HG03558 (cell line): ENCODE results near the gene FAM174B.
A peak's percentile ranks its signal among the peaks of the same experiment; 100 is the strongest.

Experiments
- ATAC-seq: cut with Tn5 transposase; IDR thresholded peaks from one replicate; pipeline ENCODE4 v1.9.1; 2021; ENCODE audit warnings: moderate number of reproducible peaks; ENCODE audit not compliant: unreplicated experiment; ENCODE audit errors: extremely low read depth

The FAM174B gene

DNA sequence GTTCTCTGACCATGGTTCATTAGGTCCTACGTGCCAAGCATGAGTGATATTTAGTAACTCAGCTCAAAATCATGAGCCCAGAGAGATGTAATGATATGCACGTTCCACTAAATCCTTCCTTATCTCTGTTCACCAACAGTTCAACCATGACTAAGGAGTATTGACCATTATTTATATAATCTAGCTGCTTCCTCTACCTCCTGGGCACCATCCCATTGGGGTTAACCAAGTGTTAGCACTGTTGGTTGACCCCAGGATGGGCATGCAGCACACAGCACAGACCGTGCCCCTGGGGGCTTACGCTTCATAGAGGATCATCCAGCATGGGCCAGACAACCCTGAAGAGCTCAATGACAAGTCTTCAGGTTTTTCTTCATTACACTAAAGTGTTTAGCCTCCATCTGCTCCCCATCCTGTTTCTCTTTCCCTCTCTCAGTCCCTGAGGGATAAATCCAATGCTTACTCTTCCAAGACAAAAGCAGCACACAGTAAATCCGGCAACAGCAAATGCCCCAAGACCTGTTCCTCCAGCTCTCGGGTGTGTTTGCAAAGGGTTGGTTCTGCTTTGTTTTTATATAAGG lies 10.4 kb downstream of the FAM174B start:
- no peak for ATAC-seq

DNA sequence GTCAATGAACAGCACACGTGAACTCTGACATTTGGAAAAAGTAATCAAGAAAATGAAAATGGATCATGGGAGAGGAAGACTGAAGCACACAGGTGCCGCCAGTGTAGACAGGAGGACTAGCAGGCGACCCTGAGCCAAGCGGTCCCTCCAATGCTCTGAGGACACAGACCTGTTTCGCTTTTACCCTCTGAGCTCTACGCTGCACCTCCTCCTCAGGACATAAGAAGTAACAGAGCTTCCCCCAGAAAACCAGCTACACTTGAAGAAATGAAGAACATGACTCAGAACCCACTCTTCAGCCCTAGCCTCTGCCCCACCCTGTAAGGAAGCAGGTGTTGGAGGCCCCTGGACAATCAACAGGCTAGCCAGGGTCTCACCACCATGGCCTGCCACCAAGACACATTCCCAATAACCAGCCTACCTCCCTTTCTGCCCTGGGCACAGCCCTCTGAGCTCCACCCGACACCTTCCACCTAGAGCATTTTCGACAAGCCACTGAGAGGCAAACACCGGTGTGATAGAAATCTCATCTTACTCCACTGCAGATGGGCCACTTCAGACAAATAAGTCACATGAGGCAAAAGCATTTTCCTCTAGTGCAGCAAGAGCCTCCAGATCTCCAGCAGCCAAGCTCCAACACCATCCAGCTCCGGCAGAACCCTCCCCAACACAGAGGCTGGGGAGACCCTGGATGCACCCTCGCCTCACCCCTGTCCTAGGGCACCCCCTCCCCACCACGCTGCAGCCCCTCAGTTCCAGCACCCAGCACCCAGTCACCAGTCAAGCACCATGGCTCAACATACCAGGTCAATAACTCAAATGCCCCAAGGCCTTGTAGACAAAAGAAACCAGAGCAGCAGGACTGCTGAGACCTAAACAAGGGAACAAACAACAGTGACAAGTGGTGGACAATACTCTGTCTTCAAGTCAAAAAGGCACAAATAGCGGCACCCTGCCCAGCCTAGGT lies 11.4 kb downstream of the FAM174B start:
- ATAC-seq: no peak

DNA sequence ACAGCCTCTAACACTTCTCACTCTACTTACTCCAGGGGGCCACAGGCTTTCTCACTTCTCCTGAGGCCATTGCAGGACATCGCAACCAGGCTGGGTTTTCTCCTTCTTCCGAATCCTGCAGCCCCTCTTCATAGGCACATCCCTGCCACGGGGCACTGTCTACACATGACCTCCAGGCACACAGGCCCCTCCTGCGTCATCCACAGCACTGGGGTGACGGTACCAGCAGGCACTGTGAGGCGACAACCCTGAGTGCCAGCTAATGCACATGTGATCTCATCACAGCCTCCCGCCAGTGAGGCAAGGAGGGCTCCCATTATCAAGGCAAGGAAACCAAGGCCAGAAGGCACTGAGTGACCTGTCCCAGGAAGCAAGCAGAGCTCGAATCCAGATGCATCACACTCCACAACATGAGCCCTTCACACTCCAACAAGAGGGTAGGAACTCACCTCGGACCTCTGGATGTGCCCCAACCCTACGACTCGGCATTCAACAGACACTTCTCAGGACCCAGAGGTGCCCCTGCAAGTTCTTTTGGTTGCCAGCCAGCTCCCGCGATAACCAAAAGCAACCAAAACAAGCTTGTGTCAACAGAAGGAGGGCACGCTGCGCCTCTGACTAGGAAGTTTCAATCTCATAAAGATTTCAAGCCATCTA lies 16.7 kb downstream of the FAM174B start:
- no peak for ATAC-seq

DNA sequence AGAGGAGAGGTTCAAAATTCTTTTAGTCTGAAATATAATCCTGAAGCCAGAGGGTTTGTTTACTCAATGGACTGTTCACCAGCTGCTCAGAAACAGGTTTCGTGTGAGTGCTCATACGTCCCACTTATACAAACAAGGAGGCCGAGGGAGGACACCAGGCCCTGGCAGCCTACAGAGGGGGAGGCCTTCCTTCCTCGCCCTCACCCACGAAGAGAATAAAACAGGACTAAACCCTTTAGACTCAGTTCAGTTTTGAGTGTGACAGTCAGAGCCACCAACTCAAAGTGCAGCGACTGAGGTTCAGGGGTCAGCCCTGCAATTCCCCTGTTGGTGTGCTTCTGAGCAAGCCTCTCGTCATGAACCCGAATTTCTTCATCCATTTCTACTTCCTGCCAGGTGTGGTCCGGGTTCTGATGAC lies 17.3 kb downstream of the FAM174B start:
- ATAC-seq: no peak

DNA sequence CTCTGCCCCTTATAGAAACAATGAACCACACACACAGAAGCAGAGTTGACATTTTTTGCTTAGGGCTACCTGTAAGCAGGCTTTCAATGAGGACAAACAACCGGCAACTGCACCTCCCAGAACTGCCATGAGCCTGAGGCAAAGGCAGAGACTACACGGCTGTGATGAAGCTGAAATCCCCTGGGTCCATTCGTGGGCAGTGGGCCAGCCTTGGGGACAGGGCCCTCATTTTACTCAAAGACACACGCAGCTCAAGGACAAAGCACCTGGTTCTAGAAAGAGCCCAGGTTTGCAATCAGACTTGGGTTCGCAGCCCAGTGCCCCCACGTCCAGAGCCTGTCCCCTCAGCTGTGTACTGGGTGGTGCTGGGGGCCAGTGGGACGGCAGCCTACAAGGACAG lies 17.9 kb downstream of the FAM174B start:
- no peak for ATAC-seq

DNA sequence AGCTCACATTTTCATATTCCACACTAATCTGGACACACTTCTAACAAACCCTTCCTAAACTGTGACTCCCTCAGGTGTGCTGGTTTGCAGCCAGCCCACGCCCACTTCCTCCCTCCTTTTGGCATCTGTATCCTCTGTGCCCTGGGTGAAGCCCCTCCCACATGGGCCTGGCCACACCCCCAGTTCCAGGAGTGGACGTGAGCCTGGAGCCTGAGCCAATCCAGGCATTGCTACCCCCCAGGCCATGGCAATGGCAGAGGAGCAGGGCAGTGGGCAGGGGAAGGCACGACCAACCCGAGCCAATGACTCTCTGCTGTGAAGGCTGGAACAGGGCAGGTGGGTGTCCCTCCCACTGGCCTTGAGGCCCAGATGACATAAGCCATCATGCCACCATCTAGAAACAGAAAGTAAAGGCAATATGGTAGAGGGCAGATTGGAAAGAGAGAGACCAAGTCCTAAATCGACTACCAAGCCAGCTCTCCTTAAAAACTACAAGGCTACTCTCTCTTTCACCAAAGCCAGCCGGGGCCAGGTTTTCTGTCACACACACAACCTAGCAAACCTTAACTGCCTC lies 18.6 kb downstream of the FAM174B start:
- no peak for ATAC-seq

DNA sequence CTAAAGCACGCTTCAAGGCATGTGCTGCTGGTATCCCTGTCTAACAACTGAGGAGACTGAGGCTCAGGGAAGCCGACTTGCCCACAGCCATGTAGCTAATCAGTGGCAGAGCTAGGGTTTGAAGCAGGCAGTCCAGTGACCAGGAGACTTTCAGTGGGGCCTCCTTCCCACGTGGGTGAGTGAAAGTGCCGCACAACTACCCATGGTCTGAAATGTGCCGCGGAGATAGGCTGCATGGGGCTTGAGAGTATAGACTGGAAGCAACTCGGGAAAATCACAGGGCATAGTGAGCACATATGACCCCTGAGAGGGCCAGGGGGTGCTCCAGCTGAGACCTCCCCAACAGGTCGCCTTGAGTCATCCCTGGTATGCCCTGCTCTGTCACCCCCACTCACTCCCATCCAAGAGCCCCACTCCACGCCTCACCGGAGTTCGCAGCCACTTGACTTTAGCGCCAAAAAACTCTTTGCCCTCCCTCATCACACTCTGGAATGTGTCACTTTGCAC lies 19.1 kb downstream of the FAM174B start:
- no peak for ATAC-seq

DNA sequence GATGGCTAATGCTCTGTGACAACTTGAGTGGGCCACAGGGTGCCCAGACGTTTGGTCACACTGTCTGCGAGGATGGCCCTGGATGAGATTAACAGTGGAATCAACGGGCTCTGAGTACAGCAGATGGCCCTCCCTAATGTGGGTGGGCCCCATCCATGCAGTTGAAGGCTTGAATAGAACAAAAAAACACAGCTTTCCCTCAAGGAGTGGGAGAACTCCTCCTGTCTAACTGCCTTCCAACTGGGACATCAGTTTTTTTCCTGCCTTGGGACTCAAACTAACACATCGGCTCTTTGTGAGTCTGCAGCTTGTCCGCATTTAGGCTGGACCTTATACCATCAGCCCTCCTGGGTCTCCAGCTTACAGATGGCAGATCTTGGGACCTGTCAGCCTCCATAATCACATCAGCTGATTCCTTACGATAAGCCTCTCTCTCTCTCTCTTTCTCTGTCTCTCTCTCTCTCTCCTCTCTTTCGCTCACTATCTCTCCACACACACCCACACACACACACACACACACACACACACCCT lies 20.8 kb downstream of the FAM174B start:
- ATAC-seq: no peak

DNA sequence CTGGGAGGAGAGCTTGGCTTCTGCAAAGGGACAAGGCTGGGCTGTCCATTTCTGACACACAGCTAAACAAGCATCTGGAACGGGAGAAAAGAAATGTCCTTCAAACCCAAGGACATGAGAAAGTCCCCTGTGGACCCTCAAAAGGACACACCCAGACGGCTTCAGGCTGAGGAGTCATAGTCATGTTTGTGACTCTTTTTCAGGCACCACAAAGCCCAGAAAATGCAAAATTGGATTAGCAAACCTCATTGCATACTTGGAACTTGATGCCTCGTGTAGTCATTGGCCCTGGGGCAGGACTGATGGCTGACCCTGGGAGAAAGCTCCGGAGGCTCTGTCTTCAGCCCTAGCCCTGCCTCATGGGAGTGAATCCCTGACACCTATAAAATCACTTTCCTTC lies 21.5 kb downstream of the FAM174B start:
- ATAC-seq: no peak

DNA sequence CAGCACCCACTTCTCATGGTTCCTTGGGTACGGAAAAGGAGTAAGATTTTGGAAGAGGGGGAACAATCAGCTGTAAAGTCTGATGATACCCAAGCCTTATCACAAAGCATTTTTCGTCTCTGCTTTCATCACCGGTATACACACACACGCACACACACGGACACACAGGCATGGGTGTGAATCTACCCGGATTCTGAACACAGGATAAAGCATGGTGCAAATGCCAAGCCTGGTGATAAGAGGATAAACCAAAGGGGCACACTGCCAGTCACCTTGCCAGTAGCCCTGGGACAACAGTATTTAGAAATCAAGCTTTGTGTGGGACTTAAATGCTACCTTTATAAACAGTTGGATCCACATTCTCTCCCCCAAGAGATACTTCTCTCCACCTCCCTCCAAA lies 22.2 kb downstream of the FAM174B start:
- no peak for ATAC-seq

DNA sequence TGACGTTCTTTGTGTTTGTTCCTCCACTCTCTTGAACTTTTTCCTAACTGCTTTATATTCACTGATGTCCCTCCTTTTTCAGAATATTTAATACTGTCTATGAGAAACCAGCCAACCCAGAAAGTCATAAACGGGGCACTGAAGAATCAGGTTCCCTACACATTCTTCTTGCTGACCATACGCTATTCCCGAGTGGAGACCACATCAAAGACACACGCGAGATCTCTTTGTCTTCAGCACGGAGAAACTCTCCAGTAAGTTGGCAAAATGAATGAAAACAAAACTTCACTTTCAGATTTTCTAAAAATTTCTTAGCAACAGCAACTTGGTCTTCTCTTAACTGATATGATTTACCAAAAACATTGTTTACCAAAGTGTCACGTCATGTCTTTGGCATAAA lies 22.6 kb downstream of the FAM174B start:
- no peak for ATAC-seq

DNA sequence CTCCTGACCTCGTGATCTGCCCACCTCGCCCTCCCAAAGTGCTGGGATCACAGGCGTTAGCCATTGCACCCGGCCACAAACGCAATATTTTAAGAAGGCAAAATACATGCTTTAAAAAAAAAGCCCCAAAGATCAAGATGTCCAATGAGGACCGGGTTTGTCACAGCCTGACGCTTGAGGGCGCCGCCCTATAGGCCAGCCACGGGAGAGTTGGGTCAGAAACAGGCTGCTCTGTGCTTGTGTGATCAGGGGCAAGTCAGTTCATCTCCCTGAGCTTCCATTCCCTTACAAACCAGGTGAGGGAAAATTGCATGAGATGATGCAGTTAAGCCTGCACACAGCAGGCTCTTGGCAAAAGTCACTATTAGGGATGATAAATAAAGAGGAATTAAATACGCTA lies 23.9 kb downstream of the FAM174B start:
- ATAC-seq: no peak

DNA sequence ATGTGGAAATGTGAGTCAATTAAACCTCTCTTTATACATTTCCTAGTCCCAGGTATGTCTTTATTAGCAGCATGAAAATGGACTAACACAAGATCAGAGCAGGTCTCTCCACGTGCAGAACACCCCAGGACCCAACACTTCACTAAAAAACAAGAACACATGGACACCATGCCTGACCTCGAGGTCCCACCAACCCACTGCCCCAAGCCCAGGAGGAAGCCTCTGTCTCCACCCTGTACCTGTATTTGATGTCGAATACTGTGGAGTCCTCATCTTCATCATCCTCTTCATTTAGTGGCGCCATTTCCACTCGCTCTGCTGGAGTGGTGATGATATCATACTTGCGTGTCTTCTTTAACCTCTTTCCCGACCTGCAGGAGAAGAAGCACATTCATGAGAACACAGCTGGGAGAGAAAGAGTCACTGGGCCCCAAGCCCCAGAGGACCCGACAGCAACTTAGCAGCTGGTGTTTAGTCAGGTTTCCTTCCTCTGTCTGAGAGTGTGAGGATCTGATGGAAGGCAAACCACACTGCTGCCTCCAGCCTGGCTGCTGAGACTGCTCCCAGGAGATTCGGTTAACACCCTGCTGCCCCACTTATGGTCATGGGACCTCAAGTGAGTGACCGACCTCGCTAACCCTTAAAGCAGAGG lies 25.5 kb downstream of the FAM174B start:
- ATAC-seq: no peak

DNA sequence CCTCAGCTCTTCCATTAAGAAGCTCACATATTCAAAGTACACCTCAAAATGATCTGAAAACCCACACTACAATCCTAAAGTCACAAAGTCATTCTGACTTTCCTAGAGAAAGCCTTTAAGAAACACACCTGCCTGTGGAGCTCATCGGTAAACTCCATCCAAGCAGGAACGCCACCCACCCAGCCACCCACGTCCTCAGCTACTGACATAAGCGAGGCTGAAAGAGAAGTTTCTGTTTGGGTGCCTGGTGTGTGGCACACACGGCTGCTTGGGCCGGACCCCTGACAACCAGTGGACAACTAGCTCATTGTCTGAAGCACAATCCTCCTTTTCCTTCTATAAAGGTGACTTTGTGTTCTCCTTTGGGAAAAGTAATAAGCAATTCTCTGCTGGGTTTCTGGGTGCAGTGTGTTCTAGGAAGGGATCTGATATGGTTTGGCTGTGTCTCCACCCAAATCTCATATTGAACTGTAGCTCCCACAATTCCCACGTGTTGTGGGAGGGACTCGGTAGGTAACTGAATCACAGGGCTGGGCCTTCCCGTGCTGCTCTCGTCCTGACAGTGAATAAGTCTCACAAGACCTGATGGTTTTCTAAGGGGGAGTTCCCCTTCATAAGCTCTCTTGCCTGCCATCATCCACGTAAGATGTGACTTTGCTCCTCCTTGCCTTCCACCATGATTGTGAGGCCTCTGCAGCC lies 26.1 kb downstream of the FAM174B start:
- no peak for ATAC-seq

DNA sequence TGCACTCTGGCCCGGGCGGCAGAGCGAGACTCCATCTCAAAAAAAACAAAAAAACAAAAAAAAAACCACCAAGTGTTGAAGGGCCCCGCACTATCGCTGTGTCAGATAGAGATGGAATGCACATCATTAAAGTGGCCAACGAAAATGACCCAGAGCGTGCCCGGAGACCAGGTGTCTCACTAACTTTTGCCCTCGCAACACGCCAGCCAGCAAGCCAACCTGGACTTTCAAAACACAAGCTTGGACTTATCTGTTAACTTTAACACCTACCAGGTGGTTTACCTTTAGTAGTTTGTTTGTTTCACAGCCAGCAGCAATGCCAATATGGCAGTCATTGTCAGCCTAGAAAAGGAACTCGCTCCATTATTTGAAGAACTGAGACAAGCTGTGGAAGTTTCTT lies 28.6 kb downstream of the FAM174B start:
- no peak for ATAC-seq

DNA sequence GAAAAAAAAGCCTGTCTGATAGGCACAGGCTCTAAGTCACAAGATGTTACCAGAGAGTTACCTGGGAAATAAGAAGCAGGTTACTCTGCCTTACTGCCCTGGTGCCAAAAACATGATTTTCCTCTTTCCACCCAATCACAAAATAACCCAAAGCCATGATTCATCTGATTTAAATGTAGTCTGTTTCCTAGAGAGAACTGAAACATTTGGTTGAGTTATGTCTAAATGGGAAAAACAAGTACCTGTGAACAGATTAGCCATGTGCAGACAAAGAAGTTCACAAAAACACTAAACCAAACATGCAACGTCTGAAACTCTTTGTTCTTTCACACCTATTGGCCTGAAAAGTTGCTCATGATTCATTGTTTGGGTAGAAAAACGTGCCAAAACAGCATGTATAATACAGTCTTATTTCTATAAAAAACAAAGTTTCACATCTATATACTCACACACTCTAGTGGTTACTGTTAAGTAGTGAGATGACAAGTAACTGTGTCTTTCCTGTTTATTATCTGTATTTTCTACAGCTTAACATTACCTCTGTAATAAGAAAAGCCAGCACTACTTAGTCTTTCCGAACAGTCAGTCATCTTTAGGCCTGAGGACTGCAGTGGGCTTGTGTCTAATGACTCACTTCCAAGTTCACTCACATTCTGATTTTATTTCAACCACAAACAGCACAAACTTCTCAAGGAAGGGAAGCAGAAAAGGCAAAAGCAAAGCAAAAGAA lies 30.2 kb downstream of the FAM174B start:
- peak; percentile 65 for ATAC-seq

DNA sequence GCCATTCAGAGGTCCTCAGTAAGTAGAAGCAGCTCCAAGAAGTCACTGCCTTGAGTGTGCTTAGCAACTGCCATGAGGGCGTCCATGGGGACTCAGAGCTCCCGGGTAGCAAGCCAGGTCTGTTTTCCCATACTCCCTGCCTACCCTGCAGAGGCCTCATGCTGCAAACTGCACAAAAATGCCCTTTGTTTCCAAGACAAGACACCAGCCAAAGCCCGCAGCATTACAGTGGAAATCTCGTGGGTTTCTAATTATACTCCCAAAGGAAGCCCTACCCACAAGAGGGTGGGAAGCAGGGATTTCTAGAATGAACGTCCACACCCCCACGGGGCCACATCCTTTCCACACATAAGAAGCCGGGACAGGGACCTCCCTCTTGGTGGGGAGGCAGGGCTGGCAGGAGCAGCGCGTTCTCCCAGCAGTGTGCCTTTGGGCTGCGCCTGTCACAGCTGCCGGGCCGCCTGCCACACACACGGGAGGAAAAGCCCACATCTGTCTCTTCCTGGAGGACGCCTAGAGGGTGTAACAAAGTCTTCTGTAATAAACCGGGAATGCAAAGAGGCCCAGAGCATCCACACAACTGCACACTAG lies 31.1 kb downstream of the FAM174B start:
- ATAC-seq: no peak

DNA sequence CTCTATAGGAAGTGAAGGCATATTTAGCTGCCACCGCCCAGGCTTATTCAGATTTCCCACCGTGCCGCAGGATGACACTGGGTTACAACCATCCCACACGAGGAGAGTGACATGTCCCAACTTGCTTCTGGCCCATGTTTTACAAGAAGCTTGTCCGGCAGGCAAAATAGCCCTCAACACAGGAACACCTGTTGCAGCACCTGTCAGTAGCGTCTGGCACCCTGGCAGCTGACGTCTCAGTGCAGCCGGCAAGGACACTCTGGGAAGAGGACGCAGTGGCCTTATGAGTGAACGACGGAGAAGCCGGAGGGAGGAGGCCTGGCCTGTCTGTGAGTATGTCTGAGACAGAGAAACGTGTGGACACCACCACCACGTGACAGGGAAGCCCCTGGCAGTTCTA lies 32.1 kb downstream of the FAM174B start:
- no peak for ATAC-seq
